ENCODE results near the gene FGD6.

FGD6 gene

GRCh38 chr12:95231190-95231589 is 13.9 kb upstream of the FGD6 start:
- no peak overlapping the region for H3K4me3 ChIP-seq (replicated peaks; ENCODE audit: low read depth, low read length)
- no peak for DNase-seq (ENCODE audit: extremely low read depth, low read depth)
- no peak for TF ChIP-seq CTCF (IDR thresholded peaks at IDR 0.05; ENCODE audit: low read depth, low read length, missing control alignments)

- DNase-seq (ENCODE audit: extremely low read depth, low read depth) = no peak
- TF ChIP-seq CTCF (IDR thresholded peaks at IDR 0.05; ENCODE audit: low read depth, low read length, missing control alignments) = no peak
- no peak overlapping the region for H3K4me3 ChIP-seq (replicated peaks; ENCODE audit: low read depth, low read length)
These were observed 13.0 kb upstream of the FGD6 start for GRCh38 chr12:95230313-95230712.

- no peak overlapping the region for H3K4me3 ChIP-seq (replicated peaks; ENCODE audit: low read depth, low read length)
- DNase-seq (ENCODE audit: extremely low read depth, low read depth) = no peak
- no peak for TF ChIP-seq CTCF (IDR thresholded peaks at IDR 0.05; ENCODE audit: low read depth, low read length, missing control alignments)
These were observed 12.4 kb upstream of the FGD6 start for GRCh38 chr12:95229636-95230035.

- no peak for DNase-seq (ENCODE audit: extremely low read depth, low read depth)
- no peak for TF ChIP-seq CTCF (IDR thresholded peaks at IDR 0.05; ENCODE audit: low read depth, low read length, missing control alignments)
- H3K4me3 ChIP-seq (replicated peaks; ENCODE audit: low read depth, low read length) = no peak overlapping the region
These were observed 11.3 kb upstream of the FGD6 start for GRCh38 chr12:95228617-95229016.

- no peak overlapping the region for H3K4me3 ChIP-seq (replicated peaks; ENCODE audit: low read depth, low read length)
- TF ChIP-seq CTCF (IDR thresholded peaks at IDR 0.05; ENCODE audit: low read depth, low read length, missing control alignments) = no peak
- DNase-seq (ENCODE audit: extremely low read depth, low read depth) = no peak
These were observed 10.6 kb upstream of the FGD6 start for GRCh38 chr12:95227818-95228356.

GRCh38 chr12:95225645-95226212 is 8.5 kb upstream of the FGD6 start:
- no peak for TF ChIP-seq CTCF (IDR thresholded peaks at IDR 0.05; ENCODE audit: low read depth, low read length, missing control alignments)
- no peak overlapping the region for H3K4me3 ChIP-seq (replicated peaks; ENCODE audit: low read depth, low read length)
- DNase-seq (ENCODE audit: extremely low read depth, low read depth) = no peak

Data from HFF-Myc (cell line).